HepG2 (cell line): Measurements from ENCODE around the gene PPP1R9B.

Experiments
- ATRX ChIP-seq: sonication (generic); formaldehyde crosslinking; IDR thresholded peaks from 2 replicates; pipeline ENCODE4 v1.4.0; 2020; ENCODE audit warnings: missing genetic modification reagents, borderline replicate concordance
- BHLHE40 ChIP-seq: IDR thresholded peaks from 2 replicates; pipeline ENCODE4 v1.6.1; 2011; ENCODE audit warnings: low read length, improper control_type of control experiment
- CTCF ChIP-seq: sonication (generic); formaldehyde crosslinking; IDR thresholded peaks from 2 replicates; pipeline ENCODE4 v1.5.0; 2020; ENCODE audit warnings: mild to moderate bottlenecking, missing genetic modification reagents, moderate library complexity
- KLF6 ChIP-seq: IDR thresholded peaks from 2 replicates; pipeline ENCODE4 v1.8.0; 2016; ENCODE audit warnings: missing biosample characterization, missing genetic modification reagents
- MBD4 ChIP-seq: IDR thresholded peaks from 2 replicates; pipeline ENCODE4 v1.6.1; 2012; ENCODE audit warnings: low read length, inconsistent platforms, borderline replicate concordance
- POLR2A ChIP-seq, 2 experiments: IDR thresholded peaks; 2 replicates each; pipeline ENCODE4 v1.6.1; 2011; ENCODE audit warnings: low read depth in 2 of 2, low read length in 2 of 2, mild to moderate bottlenecking in 1 of 2, moderate library complexity in 1 of 2; ENCODE audit not compliant: insufficient read depth in 1 of 2
- POLR2AphosphoS5 ChIP-seq: IDR thresholded peaks from 2 replicates; pipeline ENCODE4 v1.6.1; 2012; ENCODE audit warnings: low read depth, low read length
- RXRA ChIP-seq: sonication (generic); formaldehyde crosslinking; IDR thresholded peaks from 2 replicates; pipeline ENCODE4 v1.5.1; 2020; ENCODE audit warnings: missing genetic modification reagents
- TP53 ChIP-seq: sonication (generic); formaldehyde crosslinking; conservative IDR thresholded peaks from 2 replicates; pipeline ENCODE4 v1.4.0; 2020; ENCODE audit warnings: missing genetic modification reagents
- U2AF2 ChIP-seq: fragments of 200-400 bp; formaldehyde crosslinking; IDR thresholded peaks from 2 replicates; pipeline ENCODE4 v1.6.1; 2017; ENCODE audit warnings: low read depth, mild to moderate bottlenecking, low read length
- ZNF143 ChIP-seq: sonication (generic); formaldehyde crosslinking; IDR thresholded peaks from 2 replicates; pipeline ENCODE4 v1.4.0; 2020; ENCODE audit warnings: missing genetic modification reagents
- ZNF350 ChIP-seq: sonication (generic); formaldehyde crosslinking; IDR thresholded peaks from 2 replicates; pipeline ENCODE4 v1.4.0; 2020; ENCODE audit warnings: mild to moderate bottlenecking, low read depth, missing genetic modification reagents, borderline replicate concordance

DNA sequence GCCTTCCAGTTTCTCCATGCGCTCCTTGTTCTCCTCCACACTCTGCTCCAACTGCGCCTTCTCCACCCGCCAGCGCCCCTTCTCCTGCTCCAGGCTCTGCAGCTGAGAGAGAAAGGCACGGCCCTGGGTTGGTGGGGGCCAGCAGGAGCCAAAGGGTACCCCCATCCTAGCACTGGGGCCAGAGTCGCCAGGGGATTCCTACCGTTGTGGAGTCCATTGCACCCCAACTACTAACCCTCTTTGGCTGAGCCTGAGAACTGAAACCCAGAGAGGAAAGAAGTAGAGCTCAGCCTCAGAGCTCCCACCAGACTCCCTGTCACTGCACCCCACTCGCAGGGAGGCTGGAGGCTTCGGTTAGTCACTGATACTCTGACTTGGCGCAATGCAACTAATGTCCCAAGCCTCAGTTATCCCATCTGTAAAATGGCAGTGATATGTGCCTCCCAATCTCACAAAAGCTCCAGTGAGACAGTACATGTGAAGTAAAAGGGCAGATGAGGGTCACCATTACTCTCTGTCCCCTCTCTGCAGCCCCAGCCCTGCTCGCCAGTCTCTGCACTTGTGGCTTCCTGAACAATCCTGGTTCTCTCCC lies 14.3 kb downstream of the PPP1R9B start:
- TF ChIP-seq POLR2A (IDR thresholded peaks at IDR 0.05; ENCODE audit: insufficient read depth in 1 of 2, low read depth in 2 of 2, low read length in 2 of 2) (no peak), CTCF (CRISPR knock-in tag) (no peak), ATRX (no peak), ZNF350 (CRISPR knock-in tag) (no peak), KLF6 (no peak), POLR2AphosphoS5 (no peak), MBD4 (no peak), ZNF143 (no peak), BHLHE40 (no peak), RXRA (CRISPR knock-in tag) (no peak), TP53 (CRISPR knock-in tag) (no peak), U2AF2 (no peak)
